HEK293 (cell line): Measurements from ENCODE around the gene KANK4.
A peak's percentile ranks its signal among the peaks of the same experiment; 100 is the strongest.

Experiments used
- CTCF ChIA-PET: fragments of 350-600 bp; formaldehyde crosslinking; extraction: SDS; loops from one replicate; lab custom pipeline; 2021; ENCODE audit warnings: antibody characterized with exemption; lab: Yijun Ruan, JAX
- POLR2A ChIA-PET: fragments of 300-600 bp; formaldehyde crosslinking; extraction: SDS; loops from one replicate; lab custom pipeline; 2020; ENCODE audit warnings: antibody characterized with exemption, inconsistent platforms; lab: Yijun Ruan, JAX
- H3K27ac ChIP-seq: fragments of 200-500 bp; sonication (Bioruptor generic); 2 replicates; pipeline ENCODE4 v1.5.1; 2014; ENCODE audit warnings: low read depth, low read length, control low read depth, inconsistent platforms; ENCODE audit errors: extremely low read depth
- H3K36me3 ChIP-seq, 2 experiments: fragments of 200-500 bp in 1 of 2; sonication (Bioruptor generic) in 1 of 2; 1 replicate in 1 of 2; 2 replicates in 1 of 2; pipeline ENCODE4 v1.5.1; 2014 to 2017; ENCODE audit warnings: inconsistent platforms in 2 of 2, low read length in 2 of 2; ENCODE audit not compliant: control insufficient read depth in 2 of 2, insufficient read depth in 1 of 2
- H3K4me1 ChIP-seq: fragments of 200-500 bp; sonication (Bioruptor generic); 2 replicates; pipeline ENCODE4 v1.5.1; 2014; ENCODE audit warnings: mild to moderate bottlenecking, low read length, inconsistent platforms; ENCODE audit not compliant: control insufficient read depth, insufficient read depth
- H3K4me3 ChIP-seq: 2 replicates; pipeline ENCODE4 v1.5.1; 2011; ENCODE audit warnings: low read depth, mild to moderate bottlenecking, control low read depth, low read length, moderate library complexity
- H3K9me3 ChIP-seq: fragments of 200-500 bp; sonication (Bioruptor generic); 2 replicates; pipeline ENCODE4 v1.5.1; 2014; ENCODE audit warnings: low read depth, low read length, inconsistent platforms; ENCODE audit not compliant: control insufficient read depth, insufficient read depth
- EGR2 ChIP-seq: fragments of 450-650 bp; formaldehyde crosslinking; IDR thresholded peaks from 2 replicates; pipeline ENCODE4 v1.5.1; 2016; ENCODE audit warnings: low read depth, missing biosample characterization, missing genetic modification characterization
- ELK4 ChIP-seq: IDR thresholded peaks from 2 replicates; pipeline ENCODE4 v1.6.1; 2011; ENCODE audit warnings: mild to moderate bottlenecking, low read depth, low read length, borderline replicate concordance
- GLIS1 ChIP-seq: fragments of 450-650 bp; formaldehyde crosslinking; IDR thresholded peaks from 2 replicates; pipeline ENCODE4 v1.5.1; 2016; ENCODE audit warnings: missing biosample characterization, missing genetic modification characterization
- RBAK ChIP-seq: fragments of 450-650 bp; formaldehyde crosslinking; IDR thresholded peaks from 2 replicates; pipeline ENCODE4 v1.5.1; 2016; ENCODE audit warnings: missing biosample characterization, missing genetic modification characterization
- TSHZ1 ChIP-seq: fragments of 450-650 bp; formaldehyde crosslinking; IDR thresholded peaks from 2 replicates; pipeline ENCODE4 v1.5.1; 2016; ENCODE audit warnings: missing biosample characterization, missing genetic modification characterization, borderline replicate concordance
- ZBTB1 ChIP-seq: fragments of 450-650 bp; formaldehyde crosslinking; IDR thresholded peaks from 2 replicates; pipeline ENCODE4 v1.5.1; 2016; ENCODE audit warnings: missing biosample characterization, missing genetic modification characterization
- ZEB2 ChIP-seq: fragments of 450-650 bp; formaldehyde crosslinking; IDR thresholded peaks from 2 replicates; pipeline ENCODE4 v1.5.1; 2016; ENCODE audit warnings: missing biosample characterization, missing genetic modification characterization
- ZFP41 ChIP-seq: fragments of 450-650 bp; formaldehyde crosslinking; IDR thresholded peaks from 2 replicates; pipeline ENCODE4 v1.5.1; 2016; ENCODE audit warnings: missing biosample characterization, missing genetic modification characterization, borderline replicate concordance
- ZNF10 ChIP-seq: fragments of 450-650 bp; formaldehyde crosslinking; IDR thresholded peaks from 2 replicates; pipeline ENCODE4 v1.5.1; 2017; ENCODE audit warnings: missing biosample characterization, missing genetic modification characterization
- ZNF157 ChIP-seq: fragments of 450-650 bp; formaldehyde crosslinking; IDR thresholded peaks from 2 replicates; pipeline ENCODE4 v1.5.1; 2016; ENCODE audit warnings: missing biosample characterization, missing genetic modification characterization
- ZNF26 ChIP-seq: fragments of 450-650 bp; formaldehyde crosslinking; IDR thresholded peaks from 2 replicates; pipeline ENCODE4 v1.5.1; 2016; ENCODE audit warnings: missing biosample characterization, missing genetic modification characterization
- ZNF488 ChIP-seq: fragments of 450-650 bp; formaldehyde crosslinking; IDR thresholded peaks from 2 replicates; pipeline ENCODE4 v1.5.1; 2016; ENCODE audit warnings: missing biosample characterization, missing genetic modification characterization
- ZNF548 ChIP-seq: fragments of 450-650 bp; formaldehyde crosslinking; IDR thresholded peaks from 2 replicates; pipeline ENCODE4 v1.5.1; 2016; ENCODE audit warnings: missing biosample characterization, missing genetic modification characterization
- ZNF654 ChIP-seq: fragments of 450-650 bp; formaldehyde crosslinking; IDR thresholded peaks from 2 replicates; pipeline ENCODE4 v1.5.1; 2016; ENCODE audit warnings: low read depth, missing biosample characterization, missing genetic modification characterization
- ZNF785 ChIP-seq: fragments of 450-650 bp; formaldehyde crosslinking; IDR thresholded peaks from 2 replicates; pipeline ENCODE4 v1.5.1; 2016; ENCODE audit warnings: missing biosample characterization, missing genetic modification characterization
- ZNF830 ChIP-seq: fragments of 450-650 bp; IDR thresholded peaks from 2 replicates; pipeline ENCODE4 v1.5.0; 2018; ENCODE audit warnings: missing biosample characterization, missing genetic modification characterization, low read depth, mild to moderate bottlenecking, moderate library complexity
- ZSCAN18 ChIP-seq: fragments of 450-650 bp; formaldehyde crosslinking; IDR thresholded peaks from 2 replicates; pipeline ENCODE4 v1.5.1; 2016; ENCODE audit warnings: missing biosample characterization, missing genetic modification characterization

Gene KANK4

GRCh38 chr1:62364721-62365120 is 45.5 kb upstream of the KANK4 start:
- TF ChIP-seq ELK4: no peak
- no peak for TF ChIP-seq ZNF488
- TF ChIP-seq ZNF548: no peak
- 0 out of 2 replicates have a peak, but pooled peaks have one; percentile 17 for TF ChIP-seq ZNF10 (tag by site-specific recombination)
- peaks cover 3% of the 10 kb centered on the region; the same call in 1 of the 2 replicates for H3K4me1 ChIP-seq
- no peak overlapping the region for H3K27ac ChIP-seq
- no peaks in the 10 kb centered on the region for H3K9me3 ChIP-seq
- H3K36me3 ChIP-seq: no peaks in the 10 kb centered on the region
- ChIA-PET CTCF (no interaction called here), POLR2A (no interaction called here)
- no peak overlapping the region for H3K4me3 ChIP-seq

GRCh38 chr1:62362926-62363325 is 43.7 kb upstream of the KANK4 start:
- ChIA-PET POLR2A (no interaction called here), CTCF (interaction anchor here (0.7 to 0.9 kb wide), 2 partner anchors 37 to 164 kb away, joined by 3 read pairs; no protein-coding TSS in a partner anchor)
- no peaks in the 10 kb centered on the region for H3K9me3 ChIP-seq
- no peak for TF ChIP-seq ZNF26 (tag by site-specific recombination)
- no peak for TF ChIP-seq ZBTB1 (tag by site-specific recombination)
- no peak for TF ChIP-seq ZFP41 (tag by site-specific recombination)
- TF ChIP-seq ZEB2 (tag by site-specific recombination): no peak
- no peak for TF ChIP-seq EGR2 (tag by site-specific recombination)
- no peak for TF ChIP-seq RBAK (tag by site-specific recombination)
- TF ChIP-seq GLIS1 (tag by site-specific recombination): no peak
- TF ChIP-seq ZNF830 (tag by site-specific recombination): no peak
- TF ChIP-seq ZNF654 (tag by site-specific recombination): no peak
- no peak for TF ChIP-seq TSHZ1 (tag by site-specific recombination)
- TF ChIP-seq ZNF157: no peak
- TF ChIP-seq ZNF785: no peak
- TF ChIP-seq ZSCAN18 (tag by site-specific recombination): no peak
- H3K36me3 ChIP-seq: no peaks in the 10 kb centered on the region
- H3K4me1 ChIP-seq: peaks cover 6% of the 10 kb centered on the region; the same call in 1 of the 2 replicates
- no peak overlapping the region for H3K27ac ChIP-seq
- H3K4me3 ChIP-seq: no peak overlapping the region
